Right atrium auricular region (tissue), 2 donors: ENCODE measurements around the gene TMCC2. TPM values are rescaled to one million over a fixed set of nuclear protein-coding genes. Genes with fewer than 3 reads are reported as not detected.

ENCODE experiments used
- DNase-seq: peaks from one replicate; pipeline ENCODE4 v3.0.0-alpha.2; 2019; ENCODE audit warnings: low spot score
- H3K27ac ChIP-seq, 2 donors: fragments of 200-600 bp; sonication (generic); 1 replicate in 1 of 2; 2 replicates in 1 of 2; pipeline ENCODE4 v1.5.1; 2016 to 2019
- H3K27me3 ChIP-seq, 2 donors: fragments of 200-600 bp; sonication (generic); one replicate each; pipeline versions ENCODE4 v1.5.1 to v1.6.0; 2017 to 2019
- H3K36me3 ChIP-seq: fragments of 200-600 bp; sonication (generic); one replicate; pipeline ENCODE4 v1.5.1; 2016
- H3K4me1 ChIP-seq, 2 donors: fragments of 200-600 bp; sonication (generic); one replicate each; pipeline versions ENCODE4 v1.5.1 to v1.6.0; 2017 to 2019
- H3K4me3 ChIP-seq, 2 donors: fragments of 200-600 bp; sonication (generic); 1 replicate in 1 of 2; 2 replicates in 1 of 2; pipeline ENCODE4 v1.5.1; 2017 to 2019; ENCODE audit warnings: mild to moderate bottlenecking in 1 of 2, moderate library complexity in 1 of 2
- H3K9me3 ChIP-seq, 2 donors: fragments of 200-600 bp; sonication (generic); one replicate each; pipeline ENCODE4 v1.5.1; 2019
- CTCF ChIP-seq, 2 donors: fragments of 200-600 bp; sonication (generic); IDR thresholded peaks; one replicate each; pipeline ENCODE4 v1.5.1; 2019; ENCODE audit warnings: antibody characterized with exemption in 2 of 2
- total RNA-seq, 2 donors: library from RNA; depleted of rRNA; stranded (reverse); fragments of >200 nt; gene quantifications; one replicate each; pipeline ENCODE4 v1.1.0, GENCODE V29; 2016

Gene TMCC2
- total RNA-seq, 2 donors from 2014 or later: 8.5 to 11.9 TPM

GRCh38 chr1:205270764-205271163, 43.0 kb downstream of the TMCC2 start:
- H3K4me3 ChIP-seq: no peak overlapping the region
- peaks cover 11% of the 10 kb centered on the region for H3K36me3 ChIP-seq
- no peak overlapping the region for H3K27ac ChIP-seq
- no peak for DNase-seq
- no peaks in the 10 kb centered on the region for H3K27me3 ChIP-seq
- H3K4me1 ChIP-seq: peaks cover 0 to 22% of the 10 kb centered on the region in 2 donors
- TF ChIP-seq CTCF (IDR thresholded peaks at IDR 0.05): no peak
- H3K9me3 ChIP-seq: no peaks in the 10 kb centered on the region

GRCh38 chr1:205271277-205271676, 43.5 kb downstream of the TMCC2 start:
- DNase-seq: no peak
- H3K9me3 ChIP-seq: no peaks in the 10 kb centered on the region
- H3K36me3 ChIP-seq: peaks cover 11% of the 10 kb centered on the region
- peak in 1 of 2 donors; percentile 15 for TF ChIP-seq CTCF (IDR thresholded peaks at IDR 0.05)
- no peak overlapping the region for H3K4me3 ChIP-seq
- peaks cover 0 to 22% of the 10 kb centered on the region in 2 donors for H3K4me1 ChIP-seq
- no peak overlapping the region for H3K27ac ChIP-seq
- no peaks in the 10 kb centered on the region for H3K27me3 ChIP-seq

GRCh38 chr1:205271745-205272144, 44.0 kb downstream of the TMCC2 start:
- Histone ChIP-seq H3K4me3 (no peak overlapping the region), H3K27ac (no peak overlapping the region), H3K9me3 (no peaks in the 10 kb centered on the region), H3K27me3 (no peaks in the 10 kb centered on the region), H3K36me3 (peaks cover 11% of the 10 kb centered on the region), H3K4me1 (peaks cover 0 to 22% of the 10 kb centered on the region in 2 donors)
- no peak for DNase-seq
- no peak for TF ChIP-seq CTCF (IDR thresholded peaks at IDR 0.05)

GRCh38 chr1:205272536-205272935, 44.8 kb downstream of the TMCC2 start:
- Histone ChIP-seq H3K27ac (no peak overlapping the region), H3K36me3 (peaks cover 11% of the 10 kb centered on the region), H3K4me3 (no peak overlapping the region), H3K4me1 (peaks cover 0 to 22% of the 10 kb centered on the region in 2 donors), H3K9me3 (no peaks in the 10 kb centered on the region), H3K27me3 (no peaks in the 10 kb centered on the region)
- no peak for DNase-seq
- no peak for TF ChIP-seq CTCF (IDR thresholded peaks at IDR 0.05)

- TF ChIP-seq CTCF (IDR thresholded peaks at IDR 0.05): peak; percentile 95 to 99
- H3K4me3 ChIP-seq: no peak overlapping the region
These were observed 45.8 kb downstream of the TMCC2 start for GRCh38 chr1:205273551-205273982.

GRCh38 chr1:205274041-205274691, 46.4 kb downstream of the TMCC2 start:
- Histone ChIP-seq H3K4me3 (no peak overlapping the region), H3K27ac (peak overlapping the region; percentile 17 to 42), H3K27me3 (no peaks in the 10 kb centered on the region), H3K36me3 (peaks cover 11% of the 10 kb centered on the region), H3K9me3 (no peaks in the 10 kb centered on the region), H3K4me1 (peaks cover 0 to 22% of the 10 kb centered on the region in 2 donors)
- no peak for TF ChIP-seq CTCF (IDR thresholded peaks at IDR 0.05)
- no peak for DNase-seq

More at GRCh38 chr1:205273551-205273982, 45.8 kb downstream of the TMCC2 start:
- Histone ChIP-seq H3K9me3 (no peaks in the 10 kb centered on the region), H3K36me3 (peaks cover 11% of the 10 kb centered on the region), H3K27me3 (no peaks in the 10 kb centered on the region), H3K27ac (peak overlapping the region; percentile 17 to 42), H3K4me1 (peaks cover 0 to 22% of the 10 kb centered on the region in 2 donors)
- peak; percentile 85 for DNase-seq
